H9 (cell line): Measurements from ENCODE around the gene AP2A1. TPM values are rescaled to one million over a fixed set of nuclear protein-coding genes. Genes with fewer than 3 reads are reported as not detected.

Experiments
- DNase-seq: peaks from one replicate; pipeline ENCODE4 v3.0.0-alpha.2; 2017
- H2AFZ ChIP-seq: one replicate; pipeline ENCODE4 v1.6.1; 2013; ENCODE audit warnings: mild to moderate bottlenecking, low read length, control low read depth, moderate library complexity
- H2AK5ac ChIP-seq: 2 replicates; pipeline ENCODE4 v1.6.1; 2013; ENCODE audit warnings: low read length, control low read depth, mixed read lengths; ENCODE audit not compliant: insufficient read length
- H2BK120ac ChIP-seq: one replicate; pipeline ENCODE4 v1.6.1; 2013; ENCODE audit warnings: low read depth, mild to moderate bottlenecking, low read length, control low read depth, inconsistent platforms; ENCODE audit not compliant: poor library complexity, severe bottlenecking
- H2BK12ac ChIP-seq: 2 replicates; pipeline ENCODE4 v1.6.1; 2013; ENCODE audit warnings: low read length, control low read depth, mixed read lengths, low read depth; ENCODE audit not compliant: insufficient read length
- H2BK15ac ChIP-seq: 2 replicates; pipeline ENCODE4 v1.6.1; 2013; ENCODE audit warnings: low read depth, low read length, control low read depth
- H2BK20ac ChIP-seq: one replicate; pipeline ENCODE4 v1.6.1; 2013; ENCODE audit warnings: low read depth, mild to moderate bottlenecking, low read length, control low read depth, inconsistent platforms; ENCODE audit not compliant: poor library complexity, severe bottlenecking
- H2BK5ac ChIP-seq: 2 replicates; pipeline ENCODE4 v1.6.1; 2013; ENCODE audit warnings: low read length, control low read depth, mixed read lengths; ENCODE audit not compliant: insufficient read length
- H3K14ac ChIP-seq: 2 replicates; pipeline ENCODE4 v1.6.1; 2013; ENCODE audit warnings: low read length, control low read depth; ENCODE audit not compliant: insufficient read depth
- H3K18ac ChIP-seq: 2 replicates; pipeline ENCODE4 v1.6.1; 2013; ENCODE audit warnings: low read depth, mild to moderate bottlenecking, mixed read lengths, low read length, control low read depth; ENCODE audit not compliant: insufficient read length
- H3K23ac ChIP-seq: 2 replicates; pipeline ENCODE4 v1.6.1; 2013; ENCODE audit warnings: low read length, control low read depth, mixed read lengths, low read depth; ENCODE audit not compliant: insufficient read length
- H3K23me2 ChIP-seq: 2 replicates; pipeline ENCODE4 v1.6.1; 2013; ENCODE audit warnings: low read depth, mild to moderate bottlenecking, mixed read lengths, low read length, control low read depth; ENCODE audit not compliant: insufficient read length, poor library complexity, severe bottlenecking
- H3K27ac ChIP-seq: 2 replicates; pipeline ENCODE4 v1.5.1; 2013; ENCODE audit warnings: low read length, control low read depth, mixed read lengths, low read depth; ENCODE audit not compliant: insufficient read length
- H3K27me3 ChIP-seq: 2 replicates; pipeline ENCODE4 v1.6.1; 2013; ENCODE audit warnings: low read length, control low read depth, inconsistent platforms; ENCODE audit not compliant: insufficient read depth
- H3K4ac ChIP-seq: 2 replicates; pipeline ENCODE4 v1.6.1; 2013; ENCODE audit warnings: low read depth, mild to moderate bottlenecking, control low read depth, inconsistent platforms, low read length, moderate library complexity
- H3K4me1 ChIP-seq: 2 replicates; pipeline ENCODE4 v1.6.1; 2013; ENCODE audit warnings: low read length, control low read depth, inconsistent platforms; ENCODE audit not compliant: insufficient read depth
- H3K4me2 ChIP-seq: 2 replicates; pipeline ENCODE4 v1.6.1; 2013; ENCODE audit warnings: low read length, control low read depth, mixed read lengths; ENCODE audit not compliant: insufficient read length, insufficient read depth
- H3K56ac ChIP-seq: 2 replicates; pipeline ENCODE4 v1.6.1; 2013; ENCODE audit warnings: low read depth, mild to moderate bottlenecking, mixed read lengths, low read length, control low read depth; ENCODE audit not compliant: insufficient read length
- H3K79me1 ChIP-seq: 2 replicates; pipeline ENCODE4 v1.6.1; 2013; ENCODE audit warnings: low read depth, mild to moderate bottlenecking, moderate library complexity, low read length, control low read depth, inconsistent platforms; ENCODE audit not compliant: insufficient read depth, poor library complexity, severe bottlenecking
- H3K79me2 ChIP-seq: 2 replicates; pipeline ENCODE4 v1.6.1; 2013; ENCODE audit warnings: low read length, control low read depth, inconsistent platforms; ENCODE audit not compliant: insufficient read depth
- H3K9ac ChIP-seq: 2 replicates; pipeline ENCODE4 v1.6.1; 2013; ENCODE audit warnings: low read length, control low read depth, mixed read lengths; ENCODE audit not compliant: insufficient read length; ENCODE audit errors: extremely low read depth
- H3K9me3 ChIP-seq: one replicate; pipeline ENCODE4 v1.6.1; 2013; ENCODE audit warnings: low read depth, low read length, inconsistent platforms; ENCODE audit not compliant: control insufficient read depth
- H3T11ph ChIP-seq: one replicate; pipeline ENCODE4 v1.6.1; 2013; ENCODE audit warnings: mild to moderate bottlenecking, low read length, control low read depth, inconsistent platforms
- H4K20me1 ChIP-seq: one replicate; pipeline ENCODE4 v1.6.1; 2013; ENCODE audit not compliant: control insufficient read depth, insufficient read length, insufficient read depth
- H4K5ac ChIP-seq: 2 replicates; pipeline ENCODE4 v1.6.1; 2013; ENCODE audit warnings: low read depth, mild to moderate bottlenecking, mixed read lengths, low read length, control low read depth; ENCODE audit not compliant: insufficient read length
- H4K8ac ChIP-seq: replicated peaks from 2 replicates; pipeline ENCODE4 v1.6.1; 2013; ENCODE audit warnings: low read length, control low read depth, mixed read lengths, low read depth; ENCODE audit not compliant: insufficient read length
- H4K91ac ChIP-seq: 2 replicates; pipeline ENCODE4 v1.6.1; 2013; ENCODE audit warnings: low read depth, mild to moderate bottlenecking, moderate library complexity, mixed read lengths, low read length, control low read depth; ENCODE audit not compliant: insufficient read length
- H3K27ac Mint-ChIP-seq, 3 experiments: 2 replicates in 2 of 3; 3 replicates in 1 of 3; pipeline ENCODE4 v1.8.0; 2020 to 2021; ENCODE audit warnings: mixed read lengths in 3 of 3, mild to moderate bottlenecking in 1 of 3, moderate library complexity in 1 of 3
- H3K27me3 Mint-ChIP-seq: 2 replicates; pipeline ENCODE4 v1.8.0; 2021; ENCODE audit warnings: low read depth, mild to moderate bottlenecking, moderate library complexity, mixed read lengths
- H3K36me3 Mint-ChIP-seq, 3 experiments: 2 replicates in 2 of 3; 3 replicates in 1 of 3; pipeline ENCODE4 v1.8.0; 2020 to 2021; ENCODE audit warnings: low read depth in 3 of 3, mixed read lengths in 3 of 3; ENCODE audit not compliant: insufficient read depth in 1 of 3
- H3K4me1 Mint-ChIP-seq, 2 experiments: 2 replicates each; pipeline ENCODE4 v1.8.0; 2020; ENCODE audit warnings: mixed read lengths in 2 of 2
- H3K4me3 Mint-ChIP-seq, 2 experiments: 2 replicates in 1 of 2; 3 replicates in 1 of 2; pipeline ENCODE4 v1.8.0; 2020 to 2021; ENCODE audit warnings: mild to moderate bottlenecking in 2 of 2, mixed read lengths in 2 of 2, moderate library complexity in 1 of 2
- H3K9me3 Mint-ChIP-seq, 2 experiments: 2 replicates in 1 of 2; 3 replicates in 1 of 2; pipeline ENCODE4 v1.8.0; 2020; ENCODE audit warnings: mild to moderate bottlenecking in 2 of 2, mixed read lengths in 2 of 2, moderate library complexity in 1 of 2
- CTCF ChIP-seq: fragments of 200-600 bp; sonication (generic); conservative IDR thresholded peaks from 3 replicates; pipeline ENCODE4 v1.8.0; 2021; ENCODE audit warnings: antibody characterized with exemption, mild to moderate bottlenecking
- WGBS: extraction: QIAGEN DNeasy Blood & Tissue Kit; methylation state at CpG from one replicate; pipeline ENCODE4 v1.1.7; 2013; ENCODE audit warnings: missing lambda C conversion rate, low lambda C conversion rate, mixed read lengths; ENCODE audit not compliant: insufficient read length; ENCODE audit errors: extremely low coverage; 5-methylcytosine and 5-hydroxymethylcytosine counted together
- total RNA-seq: library from RNA; stranded (reverse); gene quantifications from 2 replicates; pipeline ENCODE4 v1.2.1, GENCODE V29; 2021

AP2A1 gene
- total RNA-seq, 1 experiment from 2014 or later = 108 TPM

GRCh38 chr19:49833599-49833998 lies 66.8 kb downstream of the AP2A1 start:
- H3K4ac ChIP-seq = no peak overlapping the region
- H3K18ac ChIP-seq = no peak overlapping the region
- H3K4me1 ChIP-seq = no peaks in the 10 kb centered on the region
- H2BK15ac ChIP-seq = no peak overlapping the region
- Mint-ChIP-seq H3K27ac (no peak overlapping the region; a peak in 1 of 7 replicates), H3K36me3 (peaks cover 24 to 63% (median 56%) of the 10 kb centered on the region in 3 experiments; a peak in 6 of 7 replicates), H3K4me3 (no peak overlapping the region), H3K4me1 (no peaks in the 10 kb centered on the region), H3K9me3 (no peaks in the 10 kb centered on the region), H3K27me3 (no peaks in the 10 kb centered on the region)
- no peak overlapping the region for H2AK5ac ChIP-seq
- no peak overlapping the region for H2BK20ac ChIP-seq
- TF ChIP-seq CTCF = no peak
- H3K9ac ChIP-seq = no peak overlapping the region
- no peak overlapping the region for H2AFZ ChIP-seq
- no peaks in the 10 kb centered on the region for H3K27me3 ChIP-seq
- H3K4me2 ChIP-seq = no peak overlapping the region
- no peaks in the 10 kb centered on the region for H3K9me3 ChIP-seq
- H3K23me2 ChIP-seq = no peaks in the 10 kb centered on the region
- no peak overlapping the region for H3K23ac ChIP-seq
- H2BK12ac ChIP-seq = no peak overlapping the region
- H4K8ac ChIP-seq = no peak overlapping the region
- no peak overlapping the region for H3T11ph ChIP-seq
- WGBS = no CpG with 5 or more reads among the region's 7 CpGs
- H4K5ac ChIP-seq = no peak overlapping the region
- H3K79me2 ChIP-seq = no peaks in the 10 kb centered on the region
- no peaks in the 10 kb centered on the region for H4K20me1 ChIP-seq
- no peaks in the 10 kb centered on the region for H3K79me1 ChIP-seq
- no peak overlapping the region for H2BK5ac ChIP-seq
- no peak overlapping the region for H2BK120ac ChIP-seq
- no peak overlapping the region for H3K27ac ChIP-seq
- H3K14ac ChIP-seq = no peak overlapping the region
- DNase-seq = no peak
- H3K56ac ChIP-seq = no peak overlapping the region
- no peak overlapping the region for H4K91ac ChIP-seq
